Esophagus muscularis mucosa (tissue), 4 donors: ENCODE measurements around the gene ZNF853. TPM values are rescaled to one million over a fixed set of nuclear protein-coding genes. Genes with fewer than 3 reads are reported as not detected.

Source experiments
- DNase-seq: peaks from one replicate; pipeline ENCODE4 v3.0.0-alpha.2; 2017; ENCODE audit errors: extremely low spot score
- H3K27ac ChIP-seq, 4 donors: fragments of 200-600 bp; sonication (generic); replicated peaks in 1 of 4; 1 replicate in 3 of 4; 2 replicates in 1 of 4; pipeline ENCODE4 v1.5.1; 2016 to 2019; ENCODE audit warnings: mild to moderate bottlenecking in 1 of 4
- H3K27me3 ChIP-seq, 4 donors: fragments of 200-600 bp; sonication (generic); one replicate each; pipeline versions ENCODE4 v1.5.1 to v1.6.0; 2016 to 2019
- H3K36me3 ChIP-seq, 4 donors: fragments of 200-600 bp; sonication (generic); one replicate each; pipeline ENCODE4 v1.5.1; 2016 to 2019
- H3K4me1 ChIP-seq, 4 donors: fragments of 200-600 bp; sonication (generic); one replicate each; pipeline ENCODE4 v1.5.1; 2016 to 2019
- H3K4me3 ChIP-seq, 4 donors: fragments of 200-600 bp; sonication (generic); 1 replicate in 2 of 4; 2 replicates in 2 of 4; pipeline ENCODE4 v1.5.1; 2016 to 2019; ENCODE audit warnings: mild to moderate bottlenecking in 4 of 4, moderate library complexity in 1 of 4
- H3K9me3 ChIP-seq, 4 donors: fragments of 200-600 bp; sonication (generic); 1 replicate in 3 of 4; 2 replicates in 1 of 4; pipeline ENCODE4 v1.5.1; 2016 to 2019
- EP300 ChIP-seq: sonication (generic); formaldehyde crosslinking; IDR thresholded peaks from one replicate; pipeline ENCODE4 v1.6.1; 2017; ENCODE audit warnings: antibody characterized with exemption
- POLR2A ChIP-seq: fragments of 450-650 bp; IDR thresholded peaks from one replicate; pipeline ENCODE4 v1.6.1; 2017; ENCODE audit warnings: antibody characterized with exemption, moderate library complexity, mild to moderate bottlenecking, low read depth
- POLR2AphosphoS5 ChIP-seq, 2 donors: sonication (generic); formaldehyde crosslinking; IDR thresholded peaks; one replicate each; pipeline ENCODE4 v1.6.1; 2017; ENCODE audit warnings: antibody characterized with exemption in 2 of 2
- WGBS: methylation state at CpG from one replicate; pipeline ENCODE4 v1.1.5; 2018; 5-methylcytosine and 5-hydroxymethylcytosine counted together
- intact Hi-C: fragments of 100-400 bp; cut with DNase I; formaldehyde crosslinking; loops from one replicate; pipeline ENCODE4 v1.15.1; 2023
- total RNA-seq, 4 donors: library from RNA; depleted of rRNA; stranded (reverse); fragments of >200 nt; gene quantifications; one replicate each; pipeline versions ENCODE4 v1.1.0 to v1.2.1, GENCODE V29; 2016
- TF ChIP-seq, protein P1 (sequence below), 3 experiments: fragments of 200-600 bp in 2 of 3; fragments of 450-650 bp in 1 of 3; sonication (generic) in 2 of 3; IDR thresholded peaks; one replicate each; pipeline ENCODE4 v1.5.1; 2017 to 2019; ENCODE audit warnings: antibody characterized with exemption in 3 of 3, mild to moderate bottlenecking in 2 of 3, moderate library complexity in 1 of 3

The ZNF853 gene
- total RNA-seq, 4 donors from 2014 or later, result 13.7 to 38.6 (median 23.6) TPM

DNA sequence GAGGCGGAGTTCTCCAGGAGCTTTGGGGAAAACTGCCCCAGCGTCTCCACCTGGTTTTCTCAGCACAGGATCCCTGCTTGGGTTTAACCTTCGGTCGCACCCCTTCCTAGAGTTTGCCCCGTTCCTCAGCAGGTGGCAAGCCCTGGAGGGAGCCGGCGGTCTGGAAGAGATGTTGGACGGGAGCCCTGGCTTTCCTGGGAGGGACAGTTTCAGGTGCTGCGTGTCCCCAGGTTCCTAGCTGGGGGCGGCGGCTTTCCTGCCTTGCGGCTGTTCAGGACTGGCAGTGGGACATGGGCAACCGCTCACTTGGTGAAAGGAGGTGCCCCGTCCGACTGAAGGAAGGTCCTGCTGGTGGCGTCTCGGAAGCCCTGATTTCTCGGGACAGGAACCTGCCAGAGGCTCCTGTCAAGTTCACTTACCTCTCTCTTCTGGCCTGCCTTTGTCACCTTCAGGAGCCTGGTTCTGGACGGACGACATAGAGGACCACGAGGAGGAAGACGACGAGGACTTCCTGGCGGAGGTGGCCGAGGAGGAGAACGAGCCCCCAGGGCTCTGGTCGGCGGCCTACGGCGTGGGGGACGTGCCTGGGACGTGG, 36.5 kb downstream of the ZNF853 start:
- 98% methylated on average over 24 of the region's 32 CpGs for WGBS

DNA sequence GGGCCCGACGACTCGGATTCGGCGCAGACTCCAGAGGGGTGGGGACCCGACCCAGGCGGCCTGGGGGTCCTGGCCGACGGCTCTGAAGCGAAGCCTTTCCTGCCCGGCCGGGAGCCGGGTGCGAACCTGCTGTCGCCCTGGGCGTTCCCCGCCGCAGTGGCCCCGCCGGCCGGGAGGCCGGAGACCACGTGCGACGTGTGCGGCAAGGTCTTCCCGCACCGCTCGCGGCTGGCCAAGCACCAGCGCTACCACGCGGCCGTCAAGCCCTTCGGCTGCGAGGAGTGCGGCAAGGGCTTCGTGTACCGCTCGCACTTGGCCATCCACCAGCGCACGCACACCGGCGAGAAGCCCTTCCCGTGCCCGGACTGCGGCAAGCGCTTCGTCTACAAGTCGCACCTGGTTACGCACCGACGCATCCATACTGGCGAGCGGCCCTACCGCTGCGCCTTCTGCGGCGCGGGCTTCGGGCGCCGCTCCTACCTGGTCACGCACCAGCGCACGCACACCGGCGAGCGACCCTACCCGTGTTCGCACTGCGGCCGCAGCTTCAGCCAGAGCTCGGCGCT, 37.1 kb downstream of the ZNF853 start:
- no peak for TF ChIP-seq EP300
- TF ChIP-seq POLR2A, result no peak
- TF ChIP-seq POLR2AphosphoS5 (IDR thresholded peaks at IDR 0.05), result no peak
- TF ChIP-seq, protein P1, sequence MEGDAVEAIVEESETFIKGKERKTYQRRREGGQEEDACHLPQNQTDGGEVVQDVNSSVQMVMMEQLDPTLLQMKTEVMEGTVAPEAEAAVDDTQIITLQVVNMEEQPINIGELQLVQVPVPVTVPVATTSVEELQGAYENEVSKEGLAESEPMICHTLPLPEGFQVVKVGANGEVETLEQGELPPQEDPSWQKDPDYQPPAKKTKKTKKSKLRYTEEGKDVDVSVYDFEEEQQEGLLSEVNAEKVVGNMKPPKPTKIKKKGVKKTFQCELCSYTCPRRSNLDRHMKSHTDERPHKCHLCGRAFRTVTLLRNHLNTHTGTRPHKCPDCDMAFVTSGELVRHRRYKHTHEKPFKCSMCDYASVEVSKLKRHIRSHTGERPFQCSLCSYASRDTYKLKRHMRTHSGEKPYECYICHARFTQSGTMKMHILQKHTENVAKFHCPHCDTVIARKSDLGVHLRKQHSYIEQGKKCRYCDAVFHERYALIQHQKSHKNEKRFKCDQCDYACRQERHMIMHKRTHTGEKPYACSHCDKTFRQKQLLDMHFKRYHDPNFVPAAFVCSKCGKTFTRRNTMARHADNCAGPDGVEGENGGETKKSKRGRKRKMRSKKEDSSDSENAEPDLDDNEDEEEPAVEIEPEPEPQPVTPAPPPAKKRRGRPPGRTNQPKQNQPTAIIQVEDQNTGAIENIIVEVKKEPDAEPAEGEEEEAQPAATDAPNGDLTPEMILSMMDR (IDR thresholded peaks at IDR 0.05), result no peak
- Histone ChIP-seq H3K9me3 (peaks cover 0 to 3% (median 0%) of the 10 kb centered on the region in 4 donors), H3K4me1 (no peaks in the 10 kb centered on the region), H3K27ac (no peak overlapping the region), H3K27me3 (no peaks in the 10 kb centered on the region), H3K4me3 (no peak overlapping the region), H3K36me3 (peaks cover 32 to 88% (median 77%) of the 10 kb centered on the region in 4 donors)
- 97% methylated on average over 21 of the region's 75 CpGs for WGBS
- intact Hi-C loops, result no loop called here
- no peak for DNase-seq

More for the DNA sequence above, 36.5 kb downstream of the ZNF853 start:
- H3K27ac ChIP-seq, result no peak overlapping the region
- DNase-seq, result peak; percentile 75
- H3K36me3 ChIP-seq, result peaks cover 32 to 94% (median 83%) of the 10 kb centered on the region in 4 donors
- intact Hi-C loops, result no loop called here
- peaks cover 0 to 3% (median 0%) of the 10 kb centered on the region in 4 donors for H3K9me3 ChIP-seq
- H3K4me3 ChIP-seq, result no peak overlapping the region
- no peaks in the 10 kb centered on the region for H3K27me3 ChIP-seq
- no peak for TF ChIP-seq POLR2AphosphoS5 (IDR thresholded peaks at IDR 0.05)
- TF ChIP-seq, protein P1 (IDR thresholded peaks at IDR 0.05), result no peak
- no peak for TF ChIP-seq EP300
- no peak for TF ChIP-seq POLR2A
- H3K4me1 ChIP-seq, result no peaks in the 10 kb centered on the region

DNA sequence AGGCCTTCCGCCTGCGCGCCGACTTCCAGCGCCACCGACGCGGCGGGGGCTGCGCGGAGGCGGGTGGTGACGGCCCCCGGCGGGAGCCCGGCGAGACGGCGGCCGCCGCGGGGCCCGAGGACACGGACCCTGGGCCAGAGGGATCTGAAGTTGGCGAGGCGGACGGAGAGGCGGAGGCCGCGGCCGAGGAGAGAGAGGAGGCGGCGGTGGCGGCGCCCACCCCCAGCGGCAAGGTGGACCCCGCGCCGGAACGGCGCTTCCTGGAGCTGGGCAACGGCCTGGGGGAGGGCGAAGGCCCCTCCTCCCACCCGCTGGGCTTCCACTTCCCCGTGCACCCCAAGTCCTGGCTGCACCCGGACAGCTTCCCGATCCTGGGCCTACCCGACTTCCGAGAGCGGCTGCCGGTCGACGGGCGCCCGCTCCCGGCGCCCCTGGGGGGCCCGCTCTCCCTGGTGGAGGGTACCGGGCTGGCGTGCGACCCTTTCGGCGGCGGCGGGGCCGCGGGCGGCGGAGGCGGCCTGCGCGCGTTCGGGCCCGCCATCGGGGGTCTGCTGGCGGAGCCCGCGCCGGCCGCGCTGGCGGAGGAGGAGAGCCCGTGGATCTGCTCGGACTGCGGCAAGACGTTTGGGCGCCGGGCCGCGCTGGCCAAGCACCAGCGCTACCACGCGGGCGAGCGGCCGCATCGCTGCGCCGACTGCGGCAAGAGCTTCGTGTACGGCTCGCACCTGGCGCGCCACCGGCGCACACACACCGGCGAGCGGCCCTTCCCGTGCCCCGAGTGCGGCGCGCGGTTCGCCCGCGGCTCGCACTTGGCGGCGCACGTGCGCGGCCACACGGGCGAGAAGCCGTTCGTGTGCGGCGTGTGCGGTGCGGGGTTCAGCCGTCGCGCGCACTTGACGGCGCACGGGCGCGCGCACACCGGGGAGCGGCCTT, 37.9 kb downstream of the ZNF853 start:
- 93% methylated on average over 61 of the region's 146 CpGs for WGBS
- Histone ChIP-seq H3K27ac (no peak overlapping the region), H3K27me3 (no peaks in the 10 kb centered on the region), H3K4me3 (no peak overlapping the region), H3K36me3 (peaks cover 32 to 80% (median 70%) of the 10 kb centered on the region in 4 donors), H3K4me1 (no peaks in the 10 kb centered on the region), H3K9me3 (peaks cover 0 to 3% (median 0%) of the 10 kb centered on the region in 4 donors)
- intact Hi-C loops, result no loop called here
- no peak for DNase-seq
- TF ChIP-seq POLR2A (no peak), POLR2AphosphoS5 (IDR thresholded peaks at IDR 0.05) (no peak), EP300 (no peak)
- TF ChIP-seq, protein P1 (IDR thresholded peaks at IDR 0.05), result no peak

DNA sequence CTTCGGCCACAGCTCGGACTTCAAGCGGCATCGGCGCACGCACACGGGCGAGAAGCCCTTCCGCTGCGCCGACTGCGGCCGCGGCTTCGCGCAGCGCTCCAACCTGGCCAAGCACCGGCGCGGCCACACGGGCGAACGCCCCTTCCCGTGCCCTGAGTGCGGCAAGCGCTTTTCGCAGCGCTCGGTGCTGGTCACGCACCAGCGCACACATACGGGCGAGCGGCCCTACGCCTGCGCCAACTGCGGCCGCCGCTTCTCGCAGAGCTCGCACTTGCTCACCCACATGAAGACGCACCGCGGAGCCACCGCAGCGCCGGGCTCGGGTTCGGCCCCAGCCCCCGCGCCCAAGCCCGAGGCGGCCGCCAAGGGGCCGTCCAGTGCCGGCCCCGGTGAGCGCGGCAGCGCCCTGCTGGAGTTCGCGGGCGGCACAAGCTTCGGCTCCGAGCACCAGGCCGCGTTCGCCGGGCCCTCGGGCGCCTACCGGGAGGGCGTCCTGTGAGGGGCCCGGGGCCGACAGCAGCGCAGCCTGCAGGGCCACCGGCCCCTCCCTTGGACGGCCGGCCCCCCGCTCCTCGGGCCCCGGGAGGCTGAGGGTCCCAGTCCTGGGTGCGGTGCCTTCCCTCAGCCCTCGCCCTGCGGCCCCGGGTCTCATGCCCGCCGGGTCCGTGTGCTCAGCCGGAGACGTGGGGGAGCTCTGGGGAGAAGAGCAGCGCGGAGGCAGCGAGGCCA, 38.9 kb downstream of the ZNF853 start:
- peaks cover 0 to 3% (median 0%) of the 10 kb centered on the region in 4 donors for H3K9me3 ChIP-seq
- 91% methylated on average over 63 of the region's 94 CpGs for WGBS
- peaks cover 32 to 71% (median 62%) of the 10 kb centered on the region in 4 donors for H3K36me3 ChIP-seq
- H3K4me3 ChIP-seq, result no peak overlapping the region
- H3K27me3 ChIP-seq, result no peaks in the 10 kb centered on the region
- no peak overlapping the region for H3K27ac ChIP-seq
- intact Hi-C loops, result no loop called here
- no peak for DNase-seq
- TF ChIP-seq EP300 (no peak), POLR2AphosphoS5 (IDR thresholded peaks at IDR 0.05) (no peak), POLR2A (no peak)
- TF ChIP-seq, protein P1 (IDR thresholded peaks at IDR 0.05), result no peak
- no peaks in the 10 kb centered on the region for H3K4me1 ChIP-seq
